Endothelial cell of umbilical vein (primary cell): ENCODE measurements around the gene LIM2. TPM values are rescaled to one million over a fixed set of nuclear protein-coding genes. Genes with fewer than 3 reads are reported as not detected.

Source experiments
- BruUV-seq: library from RNA; stranded (reverse); fragments of 400-500 nt; replicated peaks from 2 replicates; lab custom pipeline; 2021; lab: Mats Ljungman, UMichigan
- CTCF ChIA-PET: fragments of 300-600, 350-600 bp; sonication (Branson Sonifier 250); formaldehyde crosslinking; loops from one replicate; lab custom pipeline; 2021; ENCODE audit warnings: antibody characterized with exemption, inconsistent platforms; lab: Charles Lee
- POLR2A ChIA-PET: fragments of 300-600, 350-600 bp; sonication (Branson Sonifier 250); formaldehyde crosslinking; loops from one replicate; lab custom pipeline; 2021; ENCODE audit warnings: antibody characterized with exemption, inconsistent platforms; lab: Charles Lee
- DNase-seq: peaks from one replicate; pipeline ENCODE4 v3.0.0-alpha.2; 2011; ENCODE audit warnings: low read depth, low spot score
- FAIRE-seq: peaks from 2 replicates; lab custom pipeline; 2011; peaks lifted over from hg19 to GRCh38; lab: Jason Lieb, UNC
- H2AFZ ChIP-seq: 2 replicates; pipeline ENCODE4 v1.6.0; 2012; ENCODE audit warnings: low read depth, low read length, control low read depth, inconsistent platforms
- H3K27ac ChIP-seq: 2 replicates; pipeline ENCODE4 v1.5.1; 2011; ENCODE audit warnings: low read depth, mild to moderate bottlenecking, control low read depth, low read length, moderate library complexity; ENCODE audit not compliant: insufficient read depth
- H3K27me3 ChIP-seq, 2 experiments: 2 replicates each; pipeline versions ENCODE4 v1.6.0 to v1.6.1; 2011; ENCODE audit warnings: low read length in 2 of 2, mixed read lengths in 1 of 2; ENCODE audit not compliant: control insufficient read depth in 2 of 2, insufficient read depth in 2 of 2
- H3K36me3 ChIP-seq, 2 experiments: 2 replicates in 1 of 2; 3 replicates in 1 of 2; pipeline ENCODE4 v1.5.1; 2011; ENCODE audit warnings: low read length in 2 of 2, mild to moderate bottlenecking in 1 of 2, moderate library complexity in 1 of 2; ENCODE audit not compliant: control insufficient read depth in 2 of 2, insufficient read depth in 2 of 2; ENCODE audit errors: extremely low read depth in 1 of 2
- H3K4me1 ChIP-seq: 3 replicates; pipeline ENCODE4 v1.5.1; 2011; ENCODE audit warnings: mild to moderate bottlenecking, low read length; ENCODE audit not compliant: control insufficient read depth, insufficient read depth; ENCODE audit errors: extremely low read depth
- H3K4me2 ChIP-seq: 2 replicates; pipeline ENCODE4 v1.6.1; 2011; ENCODE audit warnings: low read length, control low read depth, mixed read lengths; ENCODE audit not compliant: insufficient read depth
- H3K4me3 ChIP-seq, 3 experiments: fragments of 200-600 bp in 1 of 3; sonication (generic), shearing (Covaris generic) in 1 of 3; replicated peaks in 1 of 3; 2 replicates each; pipeline ENCODE4 v1.5.1; 2011 to 2016; ENCODE audit warnings: control low read depth in 3 of 3, low read length in 3 of 3, mild to moderate bottlenecking in 2 of 3, inconsistent platforms in 1 of 3, low read depth in 1 of 3, moderate library complexity in 1 of 3; ENCODE audit not compliant: insufficient read depth in 1 of 3
- H3K79me2 ChIP-seq: 2 replicates; pipeline ENCODE4 v1.6.0; 2012; ENCODE audit warnings: low read length, inconsistent platforms; ENCODE audit not compliant: control insufficient read depth, insufficient read depth
- H3K9ac ChIP-seq: replicated peaks from 2 replicates; pipeline ENCODE3; 2011; ENCODE audit warnings: low read length, control low read depth; ENCODE audit not compliant: insufficient read depth; ENCODE audit errors: extremely low read depth
- H3K9me1 ChIP-seq: replicated peaks from 3 replicates; pipeline ENCODE4 v1.6.0; 2011; ENCODE audit warnings: mild to moderate bottlenecking, low read length; ENCODE audit not compliant: control insufficient read depth, insufficient read depth; ENCODE audit errors: extremely low read depth
- H3K9me3 ChIP-seq: replicated peaks from 2 replicates; pipeline ENCODE4 v1.5.1; 2012; ENCODE audit warnings: low read length, inconsistent platforms; ENCODE audit not compliant: control insufficient read depth, insufficient read depth
- H4K20me1 ChIP-seq: replicated peaks from 2 replicates; pipeline ENCODE3; 2011; ENCODE audit warnings: mild to moderate bottlenecking, low read length; ENCODE audit not compliant: control insufficient read depth, insufficient read depth; ENCODE audit errors: extremely low read depth
- EZH2 ChIP-seq: IDR thresholded peaks from 2 replicates; pipeline ENCODE4 v1.6.1; 2012; ENCODE audit warnings: borderline replicate concordance, low read depth, mild to moderate bottlenecking, moderate library complexity, low read length, inconsistent platforms; ENCODE audit not compliant: severe bottlenecking
- FOS ChIP-seq: IDR thresholded peaks from 2 replicates; pipeline ENCODE4 v1.6.1; 2011; ENCODE audit warnings: mild to moderate bottlenecking, low read length, moderate library complexity, borderline replicate concordance; ENCODE audit not compliant: insufficient read depth
- GATA2 ChIP-seq: IDR thresholded peaks from 2 replicates; pipeline ENCODE4 v1.7.0; 2011; ENCODE audit warnings: low read depth, mild to moderate bottlenecking, moderate library complexity, mixed read lengths, low read length; ENCODE audit not compliant: insufficient read length, insufficient read depth
- JUN ChIP-seq: IDR thresholded peaks from 2 replicates; pipeline ENCODE4 v1.6.1; 2011; ENCODE audit warnings: borderline replicate concordance, low read depth; ENCODE audit not compliant: insufficient read length, insufficient read depth
- MYC ChIP-seq: IDR thresholded peaks from one replicate; pipeline ENCODE4 v1.6.1; 2011; ENCODE audit warnings: mild to moderate bottlenecking, low read depth, low read length
- POLR2A ChIP-seq: IDR thresholded peaks from 2 replicates; pipeline ENCODE4 v1.6.1; 2012; ENCODE audit warnings: low read depth, mild to moderate bottlenecking, control low read depth, low read length
- POLR2AphosphoS5 ChIP-seq: IDR thresholded peaks from 2 replicates; pipeline ENCODE4 v1.6.1; 2012; ENCODE audit warnings: low read depth, mild to moderate bottlenecking, control low read depth, low read length, moderate library complexity; ENCODE audit not compliant: insufficient read depth
- dilution Hi-C: fragments of 300-500 bp; cut with MboI; formaldehyde crosslinking; loops from one replicate; pipeline ENCODE4 v1.15.0; 2019; ENCODE audit warnings: low sequenced_read_pairs; ENCODE audit not compliant: extremely low pct_ligation_motif_present
- intact Hi-C: fragments of 100-400 bp; cut with micrococcal nuclease; formaldehyde crosslinking; loops from one replicate; pipeline ENCODE4 v1.10.0; 2022
- polyA plus RNA-seq, 4 experiments: library from polyadenylated mRNA; depleted of rRNA in 3 of 4; stranded (reverse) in 3 of 4; unstranded in 1 of 4; fragments of >200 nt; gene quantifications; 2 replicates each; pipeline versions ENCODE4 v1.2.1 to v1.2.3, GENCODE V29; 2011 to 2012; ENCODE audit warnings: missing spikeins in 1 of 4
- total RNA-seq: library from RNA; stranded (reverse); gene quantifications from 2 replicates; pipeline ENCODE4 v1.2.3, GENCODE V29; 2021
- TF ChIP-seq, protein P1 (sequence below): IDR thresholded peaks from 2 replicates; pipeline ENCODE4 v1.6.1; 2011; ENCODE audit not compliant: insufficient read depth, insufficient read length
- TF ChIP-seq, protein P2 (sequence below), 2 donors: IDR thresholded peaks; 1 replicate in 1 of 2; 2 replicates in 1 of 2; pipeline ENCODE4 v1.5.1; 2011; ENCODE audit warnings: low read length in 2 of 2, mild to moderate bottlenecking in 2 of 2, moderate library complexity in 2 of 2, control low read depth in 1 of 2, inconsistent platforms in 1 of 2, low read depth in 1 of 2; ENCODE audit not compliant: insufficient read depth in 1 of 2; ENCODE audit errors: extremely low read depth in 1 of 2

LIM2 gene
- total and polyA plus RNA-seq, 2 donors (not counting 3 experiments of a cell fraction or from before 2014, with no cell fraction given), result not detected

DNA sequence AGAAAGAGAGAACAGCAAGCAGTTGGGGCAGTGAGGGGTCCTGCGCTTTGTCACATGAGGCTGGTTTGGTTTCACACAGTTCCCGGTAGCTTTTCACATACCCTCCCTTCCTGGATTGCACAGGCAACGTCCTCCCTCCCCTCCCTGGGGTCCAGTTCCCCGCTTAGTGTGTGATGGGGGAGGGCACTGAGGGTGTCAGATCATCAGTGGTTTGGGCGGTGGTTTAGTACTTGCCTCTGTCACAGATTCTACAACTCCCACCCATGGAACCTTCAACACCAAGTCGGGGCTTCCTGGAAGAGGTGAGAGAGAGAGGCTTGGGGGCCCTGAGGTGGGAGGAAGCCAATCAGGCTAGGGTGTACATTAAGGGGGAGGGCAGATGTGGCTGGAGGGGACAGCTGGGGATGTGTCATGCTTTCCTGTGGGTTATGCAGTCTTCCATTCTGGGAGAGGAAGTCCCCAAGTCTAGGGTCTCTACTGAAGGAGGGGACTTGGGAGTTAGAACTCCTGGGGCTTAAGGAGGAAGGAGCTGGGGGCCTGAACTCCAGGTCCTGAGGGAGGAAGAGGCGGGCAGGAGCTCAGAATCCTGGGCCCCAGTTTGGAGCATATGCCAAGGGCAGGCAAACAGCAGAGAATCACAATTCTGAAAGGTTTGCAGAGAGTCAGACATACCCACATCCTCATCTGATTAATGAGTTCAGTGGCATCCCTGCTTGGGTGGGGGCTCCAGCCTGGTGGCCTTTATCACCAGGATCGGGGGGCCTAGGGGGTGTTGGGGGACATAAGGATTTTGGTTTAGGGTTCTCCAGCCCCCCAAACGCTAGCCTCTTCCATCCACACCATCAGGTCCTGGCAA is 14.9 kb downstream of the LIM2 start, which contains the start of gene NKG7:
NKG7 (minus strand) TSS at position 6 of the 856 bp plus-strand sequence. CDS start 119 bp downstream, outside the sequence.
- TF ChIP-seq, protein P1, sequence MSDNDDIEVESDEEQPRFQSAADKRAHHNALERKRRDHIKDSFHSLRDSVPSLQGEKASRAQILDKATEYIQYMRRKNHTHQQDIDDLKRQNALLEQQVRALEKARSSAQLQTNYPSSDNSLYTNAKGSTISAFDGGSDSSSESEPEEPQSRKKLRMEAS, result no peak
- no peak for TF ChIP-seq POLR2AphosphoS5
- no peak for TF ChIP-seq MYC
- TF ChIP-seq, protein P2, sequence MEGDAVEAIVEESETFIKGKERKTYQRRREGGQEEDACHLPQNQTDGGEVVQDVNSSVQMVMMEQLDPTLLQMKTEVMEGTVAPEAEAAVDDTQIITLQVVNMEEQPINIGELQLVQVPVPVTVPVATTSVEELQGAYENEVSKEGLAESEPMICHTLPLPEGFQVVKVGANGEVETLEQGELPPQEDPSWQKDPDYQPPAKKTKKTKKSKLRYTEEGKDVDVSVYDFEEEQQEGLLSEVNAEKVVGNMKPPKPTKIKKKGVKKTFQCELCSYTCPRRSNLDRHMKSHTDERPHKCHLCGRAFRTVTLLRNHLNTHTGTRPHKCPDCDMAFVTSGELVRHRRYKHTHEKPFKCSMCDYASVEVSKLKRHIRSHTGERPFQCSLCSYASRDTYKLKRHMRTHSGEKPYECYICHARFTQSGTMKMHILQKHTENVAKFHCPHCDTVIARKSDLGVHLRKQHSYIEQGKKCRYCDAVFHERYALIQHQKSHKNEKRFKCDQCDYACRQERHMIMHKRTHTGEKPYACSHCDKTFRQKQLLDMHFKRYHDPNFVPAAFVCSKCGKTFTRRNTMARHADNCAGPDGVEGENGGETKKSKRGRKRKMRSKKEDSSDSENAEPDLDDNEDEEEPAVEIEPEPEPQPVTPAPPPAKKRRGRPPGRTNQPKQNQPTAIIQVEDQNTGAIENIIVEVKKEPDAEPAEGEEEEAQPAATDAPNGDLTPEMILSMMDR (IDR thresholded peaks at IDR 0.05; ENCODE audit: extremely low read depth in 1 of 2, insufficient read depth in 1 of 2, low read depth in 1 of 2, low read length in 2 of 2), result no peak
- no peak for TF ChIP-seq JUN
- TF ChIP-seq FOS, result no peak
- TF ChIP-seq GATA2, result no peak
- no peak for TF ChIP-seq POLR2A
- TF ChIP-seq EZH2, result no peak
- Histone ChIP-seq H3K27ac (no peak within 1 kb of the TSS), H3K27me3 (no peaks in the 10 kb centered on the region), H4K20me1 (no peaks in the 10 kb centered on the region), H3K9ac (no peak within 1 kb of the TSS), H3K4me1 (no peaks in the 10 kb centered on the region), H3K4me2 (no peak within 1 kb of the TSS), H3K4me3 (no peak within 1 kb of the TSS), H3K9me3 (no peaks in the 10 kb centered on the region), H3K36me3 (no peaks in the 10 kb centered on the region), H3K9me1 (no peaks in the 10 kb centered on the region), H3K79me2 (no peaks in the 10 kb centered on the region), H2AFZ (no peak within 1 kb of the TSS)
- CTCF ChIA-PET, result interaction anchor here (1.0 to 1.3 kb wide), 2 partner anchors 8 to 44 kb away, joined by 3 read pairs; partner anchors contain the start of gene SIGLEC10
- dilution Hi-C loops, result no loop called here
- FAIRE-seq (no peak), DNase-seq (no peak)
- intact Hi-C loops, result no loop called here
- BruUV-seq, result no TSS peak
- POLR2A ChIA-PET, result no interaction called here
